GM12892 (cell line): ENCODE results near the gene KLLN. TPM values are rescaled to one million over a fixed set of nuclear protein-coding genes. Genes with fewer than 3 reads are reported as not detected.
A peak's percentile ranks its signal among the peaks of the same experiment; 100 is the strongest.
"Not testable (repeated sequence)": the region's sequence is repeated elsewhere in the genome, so short reads cannot be mapped to it uniquely, and the experiment has no call there.

Source experiments
- DNase-seq: peaks from one replicate; pipeline ENCODE4 v3.0.0; 2011; ENCODE audit not compliant: insufficient read length
- FAIRE-seq: peaks from 2 replicates; lab custom pipeline; 2011; peaks lifted over from hg19 to GRCh38; lab: Jason Lieb, UNC
- POLR2A ChIP-seq: IDR thresholded peaks from 2 replicates; pipeline ENCODE4 v1.6.1; 2011; ENCODE audit warnings: low read depth, low read length, control low read depth
- POLR2AphosphoS5 ChIP-seq: IDR thresholded peaks from 2 replicates; pipeline ENCODE4 v1.6.1; 2011; ENCODE audit warnings: low read depth, low read length, control low read depth
- TAF1 ChIP-seq: IDR thresholded peaks from 2 replicates; pipeline ENCODE4 v1.6.1; 2011; ENCODE audit warnings: low read depth, mild to moderate bottlenecking, control low read depth, low read length, borderline replicate concordance
- polyA plus RNA-seq: library from polyadenylated mRNA; unstranded; fragments of >200 nt; gene quantifications from one replicate; pipeline ENCODE4 v1.2.1, GENCODE V29; 2012; ENCODE audit warnings: missing spikeins, inconsistent platforms; ENCODE audit not compliant: missing spikeins

KLLN gene, protein sequence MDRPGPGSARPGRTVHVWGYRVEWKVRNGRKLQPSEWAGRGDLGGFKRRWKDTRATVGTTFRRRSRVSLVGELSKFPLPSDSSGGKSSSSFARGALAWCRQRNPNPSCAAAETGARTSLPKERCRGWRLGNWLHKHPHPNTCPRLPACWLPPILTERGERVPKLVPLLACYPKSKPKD
- 2.0 TPM for polyA plus RNA-seq

DNA sequence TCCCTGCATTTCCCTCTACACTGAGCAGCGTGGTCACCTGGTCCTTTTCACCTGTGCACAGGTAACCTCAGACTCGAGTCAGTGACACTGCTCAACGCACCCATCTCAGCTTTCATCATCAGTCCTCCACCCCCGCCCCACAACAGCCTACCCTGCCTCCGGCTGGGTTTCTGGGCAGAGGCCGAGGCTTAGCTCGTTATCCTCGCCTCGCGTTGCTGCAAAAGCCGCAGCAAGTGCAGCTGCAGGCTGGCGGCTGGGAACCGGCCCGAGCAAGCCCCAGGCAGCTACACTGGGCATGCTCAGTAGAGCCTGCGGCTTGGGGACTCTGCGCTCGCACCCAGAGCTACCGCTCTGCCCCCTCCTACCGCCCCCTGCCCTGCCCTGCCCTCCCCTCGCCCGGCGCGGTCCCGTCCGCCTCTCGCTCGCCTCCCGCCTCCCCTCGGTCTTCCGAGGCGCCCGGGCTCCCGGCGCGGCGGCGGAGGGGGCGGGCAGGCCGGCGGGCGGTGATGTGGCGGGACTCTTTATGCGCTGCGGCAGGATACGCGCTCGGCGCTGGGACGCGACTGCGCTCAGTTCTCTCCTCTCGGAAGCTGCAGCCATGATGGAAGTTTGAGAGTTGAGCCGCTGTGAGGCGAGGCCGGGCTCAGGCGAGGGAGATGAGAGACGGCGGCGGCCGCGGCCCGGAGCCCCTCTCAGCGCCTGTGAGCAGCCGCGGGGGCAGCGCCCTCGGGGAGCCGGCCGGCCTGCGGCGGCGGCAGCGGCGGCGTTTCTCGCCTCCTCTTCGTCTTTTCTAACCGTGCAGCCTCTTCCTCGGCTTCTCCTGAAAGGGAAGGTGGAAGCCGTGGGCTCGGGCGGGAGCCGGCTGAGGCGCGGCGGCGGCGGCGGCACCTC lies at the start of gene KLLN, which contains the start of gene PTEN:
Gene KLLN (minus strand): TSS at position 481 of the 891 bp plus-strand sequence. CDS start 1,046 bp downstream, outside the sequence.
Gene PTEN (plus strand): TSS at position 573 of the 891 bp plus-strand sequence. CDS start 845 bp downstream, outside the sequence.
- peak; percentile 85 for TF ChIP-seq POLR2A
- TF ChIP-seq TAF1, result peak; percentile 99
- peak; percentile 46; the same call in 1 of the 2 replicates for TF ChIP-seq POLR2AphosphoS5
- DNase-seq (peak; percentile 65), FAIRE-seq (peak; percentile 87)

DNA sequence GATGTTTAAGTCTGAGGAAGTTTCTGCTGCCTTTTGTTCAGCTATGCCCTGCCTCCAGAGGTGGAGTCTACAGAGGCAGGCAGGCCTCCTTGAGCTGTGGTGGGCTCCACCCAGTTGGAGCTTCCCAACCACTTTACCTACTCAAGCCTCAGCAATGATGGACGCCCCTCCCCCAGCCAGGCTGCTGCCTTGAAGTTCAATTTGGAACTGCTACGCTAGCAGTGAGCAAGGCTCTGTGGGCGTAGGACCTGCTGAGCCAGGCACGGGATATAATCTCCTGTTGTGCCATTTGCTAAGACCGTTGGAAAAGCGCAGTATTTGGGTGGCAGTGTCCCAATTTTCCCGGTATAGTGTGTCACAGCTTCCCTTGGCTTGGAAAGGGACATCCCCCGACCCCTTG lies 40.1 kb upstream of the KLLN start:
- FAIRE-seq, DNase-seq: not testable (repeated sequence)

DNA sequence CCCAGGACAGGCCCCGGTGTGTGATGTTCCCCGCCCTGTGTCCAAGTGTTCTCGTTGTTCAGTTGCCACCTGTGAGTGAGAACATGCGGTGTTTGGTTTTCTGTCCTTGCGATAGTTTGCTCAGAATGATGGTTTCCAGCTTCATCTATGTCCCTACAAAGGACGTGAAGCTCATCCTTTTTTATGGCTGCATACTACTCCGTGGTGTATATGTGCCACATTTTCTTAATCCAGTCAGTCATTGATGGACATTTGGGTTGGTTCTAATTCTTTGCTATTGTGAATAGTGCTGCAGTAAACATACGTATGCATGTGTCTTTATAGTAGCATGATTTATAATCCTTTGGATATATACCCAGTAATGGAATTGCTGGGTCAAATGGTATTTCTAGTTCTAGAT lies 34.6 kb upstream of the KLLN start:
- not testable (repeated sequence) for DNase-seq
- peak; percentile 24 for FAIRE-seq

DNA sequence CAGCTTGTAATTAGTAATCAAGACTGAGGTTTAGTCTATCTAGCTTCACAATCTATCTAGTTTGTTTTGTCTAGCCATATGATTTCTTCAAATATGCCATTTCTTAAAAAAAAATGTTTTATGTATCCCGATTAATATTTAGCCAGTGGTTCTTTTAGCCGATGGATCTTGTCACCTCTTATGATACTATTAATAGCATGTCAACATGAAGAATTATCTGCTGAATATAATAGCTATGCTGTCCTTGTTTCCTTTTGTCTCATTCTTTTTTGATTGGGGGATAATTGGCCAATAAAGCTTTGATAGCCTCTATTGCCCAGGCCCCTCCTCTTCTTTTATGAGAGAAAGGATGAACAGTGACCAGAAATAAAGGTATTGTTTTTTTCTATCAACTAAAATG lies 32.9 kb upstream of the KLLN start:
- FAIRE-seq (no peak), DNase-seq (no peak)
- TF ChIP-seq POLR2A (no peak), TAF1 (no peak), POLR2AphosphoS5 (no peak)

DNA sequence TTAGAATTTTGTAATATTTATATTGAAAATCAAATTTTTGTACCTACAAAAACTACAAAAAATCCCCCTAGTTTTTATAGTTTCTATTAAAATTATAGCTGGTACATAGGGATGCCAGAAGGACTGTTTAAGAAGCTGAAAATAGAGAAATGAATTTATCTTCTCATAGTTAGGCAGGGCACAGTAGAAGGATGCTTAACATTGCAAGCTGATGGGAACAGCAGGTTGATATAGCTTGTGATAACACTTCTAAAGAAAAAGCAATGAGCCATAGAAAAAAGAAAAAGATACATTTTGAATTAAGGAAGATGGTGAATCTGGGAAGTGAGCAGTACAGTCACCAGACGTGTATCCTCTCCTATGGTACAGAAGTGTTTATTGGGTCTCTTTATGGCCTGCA lies 32.1 kb upstream of the KLLN start:
- no peak for DNase-seq
- TF ChIP-seq POLR2AphosphoS5 (no peak), TAF1 (no peak)
- FAIRE-seq, result no peak

DNA sequence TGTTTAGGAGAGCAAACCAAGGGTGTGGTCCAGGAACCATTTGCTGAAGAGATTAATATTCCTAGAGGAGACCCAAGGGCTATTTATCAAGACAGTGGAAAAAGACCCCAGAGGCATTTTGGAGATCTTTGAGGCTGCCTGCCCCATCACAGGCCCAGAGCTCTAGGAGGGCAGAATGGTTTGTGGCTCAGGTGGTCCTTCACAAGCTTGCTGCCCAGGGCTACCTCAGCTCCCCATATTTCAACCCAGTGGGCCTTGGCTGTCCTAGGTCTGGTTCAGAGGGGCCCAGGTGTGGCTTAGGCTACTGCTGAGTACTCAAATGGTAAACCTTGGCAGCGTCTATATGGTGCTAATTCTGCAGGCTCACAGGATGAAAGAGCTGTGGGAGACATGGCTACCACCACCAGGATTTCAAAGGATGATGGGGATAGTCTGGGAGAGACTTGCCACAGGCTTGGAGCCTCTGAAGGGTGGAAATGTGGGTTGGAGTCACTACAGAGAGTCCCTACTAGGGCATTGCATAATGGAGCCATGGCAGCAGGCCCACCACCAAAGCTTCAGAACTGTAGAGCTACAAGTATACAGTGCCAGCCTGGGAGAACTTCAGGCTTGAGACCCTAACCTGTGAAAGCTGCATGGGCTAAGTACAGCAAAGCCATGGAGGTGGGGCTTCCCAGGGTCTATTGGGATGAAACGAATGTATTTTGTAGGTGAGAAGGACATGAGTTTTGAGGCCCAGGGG lies 24.4 kb upstream of the KLLN start:
- DNase-seq (no peak), FAIRE-seq (no peak)
- TF ChIP-seq POLR2A (peak; percentile 42; the same call in 1 of the 2 replicates), TAF1 (no peak)

DNA sequence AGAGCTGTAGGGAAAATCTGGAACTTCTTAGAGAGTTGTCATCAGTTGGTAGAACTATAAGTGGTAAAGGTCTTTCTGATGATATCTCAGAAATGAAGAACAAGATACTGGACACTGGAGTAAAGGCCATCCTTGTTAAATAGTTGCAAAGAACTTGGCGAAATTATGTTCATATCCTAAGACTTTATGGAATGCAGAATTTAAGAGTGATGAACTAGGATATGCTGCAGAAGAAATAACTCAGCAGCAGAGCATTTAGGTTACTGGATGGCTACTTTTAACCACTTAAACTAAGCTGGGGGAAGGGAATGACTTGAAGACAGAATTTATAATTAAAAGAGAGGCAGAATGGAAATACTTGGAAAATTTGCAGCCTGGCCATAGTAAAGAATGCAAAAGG lies 23.8 kb upstream of the KLLN start:
- no peak for FAIRE-seq
- TF ChIP-seq POLR2AphosphoS5, result no peak
- no peak for TF ChIP-seq POLR2A
- TF ChIP-seq TAF1, result no peak
- no peak for DNase-seq

DNA sequence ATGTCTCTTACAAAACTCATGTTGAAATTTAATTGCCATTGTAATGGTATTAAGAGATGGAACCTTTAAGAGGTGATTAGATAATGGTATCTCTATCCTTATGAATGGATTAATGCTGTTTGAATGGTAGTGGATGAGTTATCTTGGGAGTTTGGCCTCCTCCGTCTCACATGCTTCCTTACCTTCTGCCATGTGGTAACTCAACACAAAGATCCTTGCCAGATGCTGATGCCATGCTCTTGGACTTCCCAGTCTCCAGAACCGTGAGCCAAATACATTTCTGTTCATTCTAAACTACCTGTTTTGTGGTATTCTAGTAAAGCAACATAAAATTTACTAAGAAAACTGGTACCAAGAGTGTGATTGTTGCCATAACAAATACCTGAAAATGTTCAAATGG lies 23.3 kb upstream of the KLLN start:
- TF ChIP-seq TAF1 (no peak), POLR2A (no peak)
- peak; percentile 50 for FAIRE-seq
- DNase-seq, result no peak

DNA sequence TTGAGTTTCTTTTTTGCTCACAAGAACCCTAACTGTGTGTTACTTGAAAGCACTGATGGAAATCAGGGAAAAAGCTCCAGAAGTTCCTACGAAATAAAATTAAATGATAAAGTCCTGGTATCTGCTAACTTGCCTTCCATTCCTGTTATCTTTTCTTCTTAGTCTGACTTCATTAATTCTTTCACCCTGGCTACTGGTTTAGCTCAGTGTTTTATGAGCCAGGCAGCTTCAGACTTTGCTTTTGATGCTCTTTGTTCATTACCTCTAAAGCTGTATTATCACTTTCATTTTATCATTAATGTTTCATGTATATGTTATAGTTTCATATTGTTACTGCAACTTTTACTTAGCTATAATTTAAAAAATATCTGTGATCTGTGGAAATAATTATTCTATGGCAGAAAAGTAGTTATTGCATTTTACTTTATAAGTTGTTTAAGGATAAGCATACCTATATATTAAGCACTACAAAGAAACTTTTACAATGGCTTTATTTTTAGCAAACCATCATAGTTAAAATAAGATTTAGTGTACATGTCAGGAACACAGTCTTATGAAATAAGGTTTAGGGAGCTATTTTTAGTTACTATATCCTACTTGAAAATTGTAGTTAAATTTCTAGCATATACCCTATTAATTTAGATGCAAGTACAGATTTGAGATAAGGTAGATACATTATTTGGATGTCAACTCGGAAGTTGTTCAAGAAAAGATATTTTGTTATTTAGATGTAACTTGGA lies 19.4 kb upstream of the KLLN start:
- no peak for DNase-seq

DNA sequence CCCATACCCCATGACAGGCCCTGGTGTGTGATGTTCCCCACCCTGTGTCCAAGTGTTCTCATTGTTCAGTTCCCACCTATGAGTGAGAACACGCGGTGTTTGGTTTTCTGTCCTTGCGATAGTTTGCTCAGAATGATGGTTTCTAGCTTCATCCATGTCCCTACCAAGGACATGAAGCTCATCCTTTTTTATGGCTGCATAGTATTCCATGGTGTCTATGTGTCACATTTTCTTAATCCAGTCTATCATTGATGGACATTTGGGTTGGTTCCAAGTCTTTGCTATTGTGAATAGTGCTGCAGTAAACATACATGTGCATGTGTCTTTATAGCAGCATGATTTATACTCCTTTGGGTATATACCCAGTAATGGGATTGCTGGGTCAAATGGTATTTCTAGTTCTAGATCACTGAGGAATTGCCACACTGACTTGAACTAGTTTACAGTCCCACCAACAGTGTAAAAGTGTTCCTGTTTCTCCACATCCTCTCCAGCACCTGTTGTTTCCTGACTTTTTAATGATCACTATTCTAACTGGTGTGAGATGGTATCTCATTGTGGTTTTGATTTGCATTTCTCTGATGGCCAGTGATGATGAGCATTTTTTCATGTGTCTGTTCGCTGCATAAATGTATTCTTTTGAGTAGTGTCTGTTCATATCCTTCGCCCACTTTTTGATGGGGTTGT lies 18.2 kb upstream of the KLLN start:
- not testable (repeated sequence) for FAIRE-seq

More for the DNA sequence above, 19.4 kb upstream of the KLLN start:
- TF ChIP-seq TAF1 (no peak), POLR2AphosphoS5 (no peak), POLR2A (no peak)
- no peak for FAIRE-seq

DNA sequence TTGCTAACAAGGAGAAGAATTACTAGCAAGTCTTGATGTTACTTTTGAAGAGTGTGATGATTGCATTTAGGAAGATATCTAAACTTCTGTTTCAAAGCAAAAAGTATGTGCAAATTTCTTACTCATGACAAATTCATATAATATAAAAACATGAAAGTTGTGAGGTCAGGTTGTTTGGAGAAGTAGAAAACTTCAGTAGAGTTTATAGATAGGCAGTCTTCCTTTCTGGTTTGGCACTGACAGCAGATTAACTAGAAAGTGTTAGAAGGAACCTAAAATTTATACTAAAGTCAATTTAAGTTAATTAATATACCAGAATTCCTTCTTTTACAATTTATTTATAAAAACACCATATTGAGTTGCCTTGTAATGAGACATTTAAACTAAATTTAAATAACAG lies 17.0 kb upstream of the KLLN start:
- TF ChIP-seq POLR2A (no peak), POLR2AphosphoS5 (no peak), TAF1 (no peak)
- DNase-seq, result no peak
- no peak for FAIRE-seq

More for the DNA sequence above, 18.2 kb upstream of the KLLN start:
- DNase-seq, result not testable (repeated sequence)
